H1 (cell line): ENCODE data around the gene ITGB1BP1. TPM values are rescaled to one million over a fixed set of nuclear protein-coding genes. Genes with fewer than 3 reads are reported as not detected.

Experiments
- CTCF ChIA-PET: fragments of 300-600 bp; sonication (Branson Sonifier 250); formaldehyde crosslinking; loops from one replicate; lab custom pipeline; 2021; ENCODE audit not compliant: partially characterized antibody; lab: Charles Lee
- POLR2A ChIA-PET: fragments of 300-600 bp; sonication (Branson Sonifier 250); formaldehyde crosslinking; loops from one replicate; lab custom pipeline; 2021; ENCODE audit warnings: inconsistent platforms; ENCODE audit not compliant: partially characterized antibody; lab: Charles Lee
- DNase-seq, 2 experiments: peaks; one replicate each; pipeline versions ENCODE4 v3.0.0 to v3.0.0-alpha.2; 2010 to 2022; ENCODE audit warnings: low spot score in 2 of 2, low read depth in 1 of 2, mixed read lengths in 1 of 2
- FAIRE-seq: peaks from 2 replicates; lab custom pipeline; 2011; peaks lifted over from hg19 to GRCh38; lab: Jason Lieb, UNC
- H2AFZ ChIP-seq: 2 replicates; pipeline ENCODE4 v1.8.1; 2012; ENCODE audit warnings: low read length, inconsistent platforms
- H2AK5ac ChIP-seq: 2 replicates; pipeline ENCODE4 v1.6.1; 2013; ENCODE audit warnings: low read depth, low read length
- H2BK120ac ChIP-seq: replicated peaks from 2 replicates; pipeline ENCODE3; 2013; ENCODE audit warnings: low read depth, low read length, inconsistent platforms
- H2BK12ac ChIP-seq: 2 replicates; pipeline ENCODE4 v1.6.1; 2013; ENCODE audit warnings: low read depth, low read length
- H2BK15ac ChIP-seq: 2 replicates; pipeline ENCODE4 v1.6.1; 2013; ENCODE audit warnings: low read length
- H2BK20ac ChIP-seq: 2 replicates; pipeline ENCODE4 v1.6.1; 2013; ENCODE audit warnings: low read length
- H2BK5ac ChIP-seq: 2 replicates; pipeline ENCODE4 v1.6.1; 2013; ENCODE audit warnings: low read depth, low read length
- H3K14ac ChIP-seq: 2 replicates; pipeline ENCODE4 v1.6.1; 2013; ENCODE audit warnings: inconsistent platforms; ENCODE audit not compliant: insufficient read length
- H3K18ac ChIP-seq: 2 replicates; pipeline ENCODE4 v1.6.1; 2013; ENCODE audit warnings: low read length; ENCODE audit errors: extremely low read depth
- H3K23ac ChIP-seq: 2 replicates; pipeline ENCODE4 v1.6.1; 2013; ENCODE audit warnings: inconsistent platforms; ENCODE audit not compliant: insufficient read length
- H3K23me2 ChIP-seq: 2 replicates; pipeline ENCODE4 v1.6.1; 2013; ENCODE audit warnings: low read depth, low read length
- H3K27ac ChIP-seq: 2 replicates; pipeline ENCODE4 v1.6.1; 2011; ENCODE audit warnings: low read depth, low read length, inconsistent platforms
- H3K27me3 ChIP-seq, 4 experiments: replicated peaks in 1 of 4; 1 replicate in 1 of 4; 2 replicates in 3 of 4; pipeline versions ENCODE4 v1.6.1 to v1.8.1; 2011 to 2013; ENCODE audit warnings: low read length in 3 of 4, mild to moderate bottlenecking in 3 of 4, inconsistent platforms in 2 of 4, mixed read lengths in 2 of 4, moderate library complexity in 1 of 4; ENCODE audit not compliant: control insufficient read depth in 3 of 4, insufficient read depth in 3 of 4; ENCODE audit errors: extremely low read depth in 1 of 4
- H3K36me3 ChIP-seq, 4 experiments: 2 replicates each; pipeline versions ENCODE4 v1.6.1 to v1.8.1; 2011 to 2013; ENCODE audit warnings: mild to moderate bottlenecking in 4 of 4, low read length in 3 of 4, moderate library complexity in 2 of 4, control low read depth in 1 of 4, inconsistent platforms in 1 of 4; ENCODE audit not compliant: insufficient read depth in 4 of 4, control insufficient read depth in 2 of 4
- H3K4ac ChIP-seq: replicated peaks from 2 replicates; pipeline ENCODE3; 2013; ENCODE audit warnings: low read length, low read depth, mixed read lengths, inconsistent platforms; ENCODE audit not compliant: insufficient read length
- H3K4me1 ChIP-seq, 4 experiments: replicated peaks in 1 of 4; 1 replicate in 1 of 4; 2 replicates in 3 of 4; pipeline versions ENCODE4 v1.6.1 to v1.8.1; 2011 to 2013; ENCODE audit warnings: low read length in 3 of 4, inconsistent platforms in 2 of 4, mixed read lengths in 1 of 4; ENCODE audit not compliant: insufficient read depth in 4 of 4, control insufficient read depth in 3 of 4
- H3K4me2 ChIP-seq, 2 experiments: 2 replicates each; pipeline versions ENCODE4 v1.6.1 to v1.8.1; 2011 to 2013; ENCODE audit warnings: low read depth in 2 of 2, low read length in 2 of 2, control low read depth in 1 of 2, inconsistent platforms in 1 of 2, mild to moderate bottlenecking in 1 of 2; ENCODE audit not compliant: insufficient read depth in 1 of 2
- H3K4me3 ChIP-seq, 4 experiments: fragments of 200-600, 300-600 bp in 1 of 4; sonication (generic), shearing (Covaris generic), sonication (Bioruptor Twin) in 1 of 4; 2 replicates each; pipeline versions ENCODE4 v1.5.1 to v1.8.1; 2011 to 2016; ENCODE audit warnings: low read length in 4 of 4, low read depth in 3 of 4, control low read depth in 2 of 4, inconsistent platforms in 2 of 4, mild to moderate bottlenecking in 2 of 4, mixed read lengths in 1 of 4, moderate library complexity in 1 of 4; ENCODE audit not compliant: insufficient read depth in 2 of 4; ENCODE audit errors: extremely low read depth in 1 of 4
- H3K56ac ChIP-seq: replicated peaks from 2 replicates; pipeline ENCODE3; 2013; ENCODE audit warnings: low read depth, mild to moderate bottlenecking, mixed read lengths, low read length, inconsistent platforms; ENCODE audit not compliant: insufficient read length
- H3K79me1 ChIP-seq: 2 replicates; pipeline ENCODE4 v1.6.1; 2013; ENCODE audit warnings: low read depth, low read length, control low read depth
- H3K79me2 ChIP-seq, 2 experiments: 2 replicates each; pipeline versions ENCODE4 v1.6.1 to v1.8.1; 2012 to 2013; ENCODE audit warnings: low read length in 2 of 2, mild to moderate bottlenecking in 2 of 2, inconsistent platforms in 1 of 2; ENCODE audit not compliant: insufficient read depth in 2 of 2, control insufficient read depth in 1 of 2
- H3K9ac ChIP-seq, 4 experiments: replicated peaks in 1 of 4; 1 replicate in 1 of 4; 2 replicates in 3 of 4; pipeline versions ENCODE4 v1.6.1 to v1.8.1; 2011 to 2013; ENCODE audit warnings: low read depth in 3 of 4, low read length in 3 of 4, control low read depth in 2 of 4, mild to moderate bottlenecking in 2 of 4, moderate library complexity in 2 of 4, inconsistent platforms in 1 of 4; ENCODE audit errors: extremely low read depth in 1 of 4
- H3K9me3 ChIP-seq, 2 experiments: 2 replicates each; pipeline versions ENCODE4 v1.6.1 to v1.8.1; 2012 to 2013; ENCODE audit warnings: mild to moderate bottlenecking in 2 of 2, moderate library complexity in 2 of 2, control low read depth in 1 of 2, inconsistent platforms in 1 of 2, low read depth in 1 of 2, low read length in 1 of 2, mixed read lengths in 1 of 2; ENCODE audit not compliant: insufficient read depth in 2 of 2
- H4K20me1 ChIP-seq, 2 experiments: replicated peaks in 1 of 2; 2 replicates each; pipeline versions ENCODE3 to v1.8.1; 2011 to 2013; ENCODE audit warnings: inconsistent platforms in 2 of 2, low read length in 2 of 2, mild to moderate bottlenecking in 1 of 2; ENCODE audit not compliant: insufficient read depth in 2 of 2, control insufficient read depth in 1 of 2
- H4K5ac ChIP-seq: 2 replicates; pipeline ENCODE4 v1.6.1; 2013; ENCODE audit warnings: low read length, low read depth, mixed read lengths, inconsistent platforms; ENCODE audit not compliant: insufficient read length
- H4K8ac ChIP-seq: 2 replicates; pipeline ENCODE4 v1.8.0; 2013; ENCODE audit warnings: mild to moderate bottlenecking, moderate library complexity, low read length, inconsistent platforms; ENCODE audit not compliant: insufficient read depth; ENCODE audit errors: extremely low read depth
- H4K91ac ChIP-seq: replicated peaks from 2 replicates; pipeline ENCODE3; 2013; ENCODE audit warnings: low read length, mixed read lengths, inconsistent platforms; ENCODE audit not compliant: insufficient read length
- EP300 ChIP-seq, 2 experiments: IDR thresholded peaks; 1 replicate in 1 of 2; 2 replicates in 1 of 2; pipeline ENCODE4 v1.6.1; 2011 to 2012; ENCODE audit warnings: low read depth in 2 of 2, low read length in 2 of 2, mild to moderate bottlenecking in 2 of 2, borderline replicate concordance in 1 of 2, inconsistent platforms in 1 of 2, moderate library complexity in 1 of 2
- HDAC2 ChIP-seq, 2 experiments: fragments of 300-600 bp in 1 of 2; sonication (generic) in 1 of 2; IDR thresholded peaks; 2 replicates each; pipeline ENCODE4 v1.6.1; 2011 to 2012; ENCODE audit warnings: low read depth in 2 of 2, low read length in 2 of 2, mild to moderate bottlenecking in 2 of 2, moderate library complexity in 2 of 2, borderline replicate concordance in 1 of 2, inconsistent platforms in 1 of 2
- SIRT6 ChIP-seq: IDR thresholded peaks from one replicate; pipeline ENCODE4 v1.7.1; 2012; ENCODE audit warnings: low read length, inconsistent platforms
- TBP ChIP-seq: IDR thresholded peaks from 2 replicates; pipeline ENCODE4 v1.6.1; 2011; ENCODE audit warnings: low read depth, low read length, improper control_type of control experiment
- WGBS, 2 experiments: shearing (Covaris generic) in 1 of 2; methylation state at CpG; one replicate each; pipeline versions ENCODE4 v1.1.6 to v1.1.7; 2013 to 2015; ENCODE audit warnings: low lambda C conversion rate in 2 of 2, mixed read lengths in 2 of 2, inconsistent platforms in 1 of 2, low coverage in 1 of 2, missing lambda C conversion rate in 1 of 2; ENCODE audit not compliant: insufficient replicate concordance in 2 of 2, insufficient coverage in 1 of 2, insufficient read length in 1 of 2; ENCODE audit errors: extremely low coverage in 1 of 2, missing lambda C conversion rate in 1 of 2; 5-methylcytosine and 5-hydroxymethylcytosine counted together
- polyA plus RNA-seq, 7 experiments: library from polyadenylated mRNA; depleted of rRNA in 3 of 7; stranded (reverse) in 5 of 7; unstranded in 2 of 7; fragments of >200 nt in 5 of 7; fragments of 200-250 nt in 2 of 7; gene quantifications; 1 replicate in 5 of 7; 2 replicates in 1 of 7; 4 replicates in 1 of 7; pipeline versions ENCODE4 v1.2.1 to v1.2.3, GENCODE V29; 2011 to 2013; ENCODE audit warnings: missing spikeins in 2 of 7, mixed read lengths in 2 of 7
- total RNA-seq: library from RNA; stranded (reverse); fragmentation: NEBNext Ultra II Directional; extraction: Animal tissue kit (Norgen Biotek cat#: 25700); gene quantifications from 2 replicates; pipeline ENCODE4 v1.2.1, GENCODE V29; 2021

Gene ITGB1BP1
- total and polyA plus RNA-seq, 2 of the 8 experiments (the other 6 are each of a cell fraction or from before 2014, with no cell fraction given): 16.1 to 45.4 TPM

DNA sequence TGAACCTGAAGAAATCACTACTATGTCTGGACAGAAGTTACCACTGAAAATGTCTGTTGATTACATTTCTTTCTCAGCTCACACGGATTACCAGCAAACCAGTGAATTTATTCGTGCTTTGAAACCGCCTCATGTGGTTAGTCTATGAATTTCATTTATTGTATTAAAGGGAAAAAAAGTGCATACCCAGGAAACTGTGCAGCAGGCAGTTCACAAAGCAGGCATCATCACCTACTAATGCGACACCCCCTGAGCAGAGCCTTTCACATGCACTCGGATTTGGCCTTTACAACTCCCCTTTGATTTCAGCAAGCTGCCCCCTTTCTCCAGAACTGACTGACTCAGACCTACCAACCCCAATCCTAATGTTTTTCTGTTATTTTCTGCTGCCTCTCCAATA, 20.2 kb upstream of the ITGB1BP1 start:
- Histone ChIP-seq H3K23me2 (no peaks in the 10 kb centered on the region), H4K5ac (no peak overlapping the region), H3K18ac (no peak overlapping the region), H4K20me1 (peaks cover 0 to 3% of the 10 kb centered on the region in 2 experiments), H2AK5ac (no peak overlapping the region), H3K56ac (no peak overlapping the region), H2BK5ac (no peak overlapping the region), H3K36me3 (peaks cover 8 to 72% (median 45%) of the 10 kb centered on the region in 4 experiments), H3K14ac (no peak overlapping the region), H3K4me1 (no peaks in the 10 kb centered on the region), H3K4ac (no peak overlapping the region), H2BK120ac (no peak overlapping the region), H3K4me3 (no peak overlapping the region), H3K27ac (no peak overlapping the region), H2BK12ac (no peak overlapping the region), H2BK15ac (no peak overlapping the region), H3K9me3 (no peaks in the 10 kb centered on the region), H2BK20ac (no peak overlapping the region), H3K23ac (no peak overlapping the region), H3K79me2 (no peaks in the 10 kb centered on the region), H3K4me2 (no peak overlapping the region), H2AFZ (no peak overlapping the region), H3K9ac (no peak overlapping the region), H4K91ac (no peak overlapping the region), H4K8ac (no peak overlapping the region), H3K27me3 (no peaks in the 10 kb centered on the region; a peak in 1 of 7 replicates), H3K79me1 (no peaks in the 10 kb centered on the region; the same call in 1 of the 2 replicates)
- FAIRE-seq (no peak), DNase-seq (no peak)
- no peak for TF ChIP-seq HDAC2 (IDR thresholded peaks at IDR 0.05; ENCODE audit: borderline replicate concordance in 1 of 2, low read depth in 2 of 2, low read length in 2 of 2)
- no peak for TF ChIP-seq EP300 (IDR thresholded peaks at IDR 0.05; ENCODE audit: borderline replicate concordance in 1 of 2, low read depth in 2 of 2, low read length in 2 of 2)
- no peak for TF ChIP-seq SIRT6
- no peak for TF ChIP-seq TBP
- CTCF ChIA-PET: interaction anchor here (0.9 kb wide), 1 partner anchor 14 kb away, joined by 4 read pairs; no protein-coding TSS in a partner anchor
- POLR2A ChIA-PET: interaction anchor here (1.5 kb wide), 1 partner anchor 8 kb away, joined by 3 read pairs; no protein-coding TSS in a partner anchor
- 89% methylated on average over 5 of the region's 5 CpGs; no CpG with 5 or more reads in 1 of the 2 experiments for WGBS, 2 experiments
